ENCODE measurements around the gene DNAJC30. TPM values are rescaled to one million over a fixed set of nuclear protein-coding genes. Genes with fewer than 3 reads are reported as not detected.

DNAJC30 gene
- total RNA-seq, 1 donor from 2014 or later, result 14.7 TPM

- peak overlapping the region; percentile 76 for H3K27ac Mint-ChIP-seq
- no peaks in the 10 kb centered on the region for H3K9me3 Mint-ChIP-seq
- peaks cover 10% of the 10 kb centered on the region for H3K4me1 Mint-ChIP-seq (ENCODE audit: unreplicated experiment)
- peaks cover 61% of the 10 kb centered on the region for H3K27me3 Mint-ChIP-seq
- no peaks in the 10 kb centered on the region for H3K36me3 Mint-ChIP-seq
- DNase-seq (ENCODE audit: extremely low spot score, unreplicated experiment), result no peak
- no peak for TF ChIP-seq CTCF (conservative IDR thresholded peaks at IDR 0.05)
- no peak overlapping the region for H3K4me3 Mint-ChIP-seq
Observed at GRCh38 chr7:73645643-73646174, 37.5 kb downstream of the DNAJC30 start.

DNA sequence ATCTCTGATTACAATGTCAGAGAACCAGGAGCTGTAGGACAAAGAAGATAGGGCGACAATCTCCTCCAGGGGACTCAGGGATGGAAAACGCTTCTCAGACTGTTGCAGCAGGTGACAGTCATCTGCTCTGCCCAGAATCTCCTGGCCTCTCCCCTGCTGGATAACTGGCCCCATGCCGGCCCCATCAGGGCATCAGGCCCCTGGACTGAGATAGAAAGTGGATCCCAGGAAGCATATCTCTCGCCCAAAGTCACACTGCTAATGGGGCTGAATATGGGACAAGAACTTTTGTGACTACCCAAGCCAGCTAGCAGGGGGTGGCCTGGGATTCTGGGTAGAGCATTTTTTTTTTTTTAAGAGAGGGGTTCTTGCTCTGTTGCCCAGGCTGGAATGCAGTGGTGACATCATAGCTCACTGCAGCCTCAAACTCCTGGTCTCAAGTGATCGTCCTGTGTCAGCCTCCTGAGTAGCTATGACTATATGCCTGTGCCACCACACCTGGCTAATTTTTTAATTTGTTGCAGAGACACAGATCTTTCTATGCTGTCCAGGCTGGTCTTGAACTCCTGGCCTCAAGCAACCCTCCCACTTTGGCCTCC lies 38.5 kb downstream of the DNAJC30 start:
- no peaks in the 10 kb centered on the region for H3K36me3 Mint-ChIP-seq
- no peak overlapping the region for H3K4me3 Mint-ChIP-seq
- H3K9me3 Mint-ChIP-seq, result no peaks in the 10 kb centered on the region
- peaks cover 10% of the 10 kb centered on the region for H3K4me1 Mint-ChIP-seq (ENCODE audit: unreplicated experiment)
- no peak for DNase-seq (ENCODE audit: extremely low spot score, unreplicated experiment)
- H3K27ac Mint-ChIP-seq, result peak overlapping the region; percentile 51
- no peak for TF ChIP-seq CTCF (conservative IDR thresholded peaks at IDR 0.05)
- peaks cover 52% of the 10 kb centered on the region for H3K27me3 Mint-ChIP-seq

GRCh38 chr7:73642834-73643233 lies 40.4 kb downstream of the DNAJC30 start:
- H3K27ac Mint-ChIP-seq, result no peak overlapping the region
- peaks cover 34% of the 10 kb centered on the region for H3K27me3 Mint-ChIP-seq

GRCh38 chr7:73638911-73639310 lies 44.3 kb downstream of the DNAJC30 start:
- no peaks in the 10 kb centered on the region for H3K4me1 Mint-ChIP-seq (ENCODE audit: unreplicated experiment)
- peaks cover 11% of the 10 kb centered on the region for H3K27me3 Mint-ChIP-seq
- no peak for DNase-seq (ENCODE audit: extremely low spot score, unreplicated experiment)
- H3K4me3 Mint-ChIP-seq, result no peak overlapping the region
- no peak for TF ChIP-seq CTCF (conservative IDR thresholded peaks at IDR 0.05)
- H3K9me3 Mint-ChIP-seq, result no peaks in the 10 kb centered on the region
- no peaks in the 10 kb centered on the region for H3K36me3 Mint-ChIP-seq
- H3K27ac Mint-ChIP-seq, result no peak overlapping the region

More at GRCh38 chr7:73642834-73643233, 40.4 kb downstream of the DNAJC30 start:
- DNase-seq (ENCODE audit: extremely low spot score, unreplicated experiment), result no peak
- Mint-ChIP-seq H3K9me3 (no peaks in the 10 kb centered on the region), H3K4me3 (no peak overlapping the region), H3K36me3 (no peaks in the 10 kb centered on the region), H3K4me1 (ENCODE audit: unreplicated experiment) (peaks cover 6% of the 10 kb centered on the region)
- no peak for TF ChIP-seq CTCF (conservative IDR thresholded peaks at IDR 0.05)

DNA sequence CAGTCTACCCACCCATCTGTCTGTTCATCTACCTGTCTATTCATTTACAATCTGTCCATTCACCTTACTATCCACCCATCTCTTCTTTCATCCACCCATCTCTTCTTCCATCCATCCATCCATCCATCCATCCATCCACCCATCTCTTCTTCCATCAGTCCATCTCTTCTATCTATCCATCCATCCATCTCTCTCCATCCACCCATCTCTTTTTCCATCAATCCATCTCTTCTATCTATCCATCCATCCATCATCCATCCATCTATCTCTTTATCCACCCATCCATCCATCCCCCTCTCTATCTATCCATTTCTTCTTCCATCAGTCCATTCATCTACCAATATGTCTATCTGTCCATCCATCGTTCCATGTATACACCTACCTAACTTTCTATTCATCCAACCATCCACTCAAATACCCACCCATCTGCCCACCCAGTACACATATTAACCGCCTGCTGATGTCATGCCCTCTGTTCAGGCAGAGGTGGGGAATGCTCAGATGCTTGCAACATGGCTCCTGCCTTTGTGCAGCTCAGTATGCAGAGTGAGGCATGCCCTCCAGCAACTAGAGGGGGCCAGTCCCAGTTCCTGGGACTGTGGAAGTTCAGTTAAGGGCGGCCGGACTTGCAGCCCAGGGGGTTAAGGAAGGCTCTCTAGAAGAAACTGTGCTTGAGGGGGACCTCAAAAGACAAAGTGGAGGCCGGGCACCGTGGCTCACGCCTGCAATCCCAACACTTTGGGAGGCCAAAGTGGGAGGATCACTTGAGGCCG lies 47.6 kb downstream of the DNAJC30 start:
- DNase-seq (ENCODE audit: extremely low spot score, unreplicated experiment), result no peak
- no peaks in the 10 kb centered on the region for H3K9me3 Mint-ChIP-seq
- no peak overlapping the region for H3K4me3 Mint-ChIP-seq
- no peaks in the 10 kb centered on the region for H3K36me3 Mint-ChIP-seq
- TF ChIP-seq CTCF (conservative IDR thresholded peaks at IDR 0.05), result no peak
- H3K27ac Mint-ChIP-seq, result no peak overlapping the region
- peaks cover 24% of the 10 kb centered on the region for H3K27me3 Mint-ChIP-seq
- no peaks in the 10 kb centered on the region for H3K4me1 Mint-ChIP-seq (ENCODE audit: unreplicated experiment)
